ENCODE results near the gene EEF1AKMT1. TPM values are rescaled to one million over a fixed set of nuclear protein-coding genes. Genes with fewer than 3 reads are reported as not detected.

The EEF1AKMT1 gene
- total RNA-seq, 1 experiment from 2014 or later, result 9.2 TPM

DNA sequence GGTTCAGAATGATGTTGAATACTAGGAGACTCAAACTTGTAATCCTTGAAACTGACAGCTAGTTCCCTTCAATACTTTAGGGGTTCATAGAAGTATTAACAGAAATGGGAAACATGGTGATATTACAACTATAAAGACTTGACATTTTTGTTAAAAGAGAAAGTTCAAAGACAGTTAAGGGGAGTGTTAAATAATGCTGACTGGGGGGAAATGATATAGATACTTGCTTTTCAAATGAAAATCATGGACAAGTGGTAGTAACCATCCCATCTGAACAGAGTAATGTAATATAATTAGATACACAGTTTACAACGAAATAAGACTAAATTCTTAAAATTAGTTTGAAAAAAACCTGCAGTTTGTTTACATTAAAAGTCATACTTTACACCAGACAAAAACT is 6.6 kb upstream of the EEF1AKMT1 start:
- DNase-seq (ENCODE audit: low spot score), result no peak
- no peaks in the 10 kb centered on the region for H3K9me3 ChIP-seq (ENCODE audit: low read depth, low read length, poor library complexity, severe bottlenecking)
- H3K27me3 ChIP-seq (replicated peaks; ENCODE audit: insufficient read depth, low read depth, low read length, poor library complexity), result no peaks in the 10 kb centered on the region
- POLR2A ChIA-PET (ENCODE audit: low non-redundant PET), result no interaction called here
- no TSS peak for BruUV-seq (replicated peaks)
- H3K4me3 ChIP-seq (ENCODE audit: low read depth, low read length, poor library complexity, severe bottlenecking), result no peak overlapping the region
- CTCF ChIA-PET, result no interaction called here
- TF ChIP-seq, protein P1, sequence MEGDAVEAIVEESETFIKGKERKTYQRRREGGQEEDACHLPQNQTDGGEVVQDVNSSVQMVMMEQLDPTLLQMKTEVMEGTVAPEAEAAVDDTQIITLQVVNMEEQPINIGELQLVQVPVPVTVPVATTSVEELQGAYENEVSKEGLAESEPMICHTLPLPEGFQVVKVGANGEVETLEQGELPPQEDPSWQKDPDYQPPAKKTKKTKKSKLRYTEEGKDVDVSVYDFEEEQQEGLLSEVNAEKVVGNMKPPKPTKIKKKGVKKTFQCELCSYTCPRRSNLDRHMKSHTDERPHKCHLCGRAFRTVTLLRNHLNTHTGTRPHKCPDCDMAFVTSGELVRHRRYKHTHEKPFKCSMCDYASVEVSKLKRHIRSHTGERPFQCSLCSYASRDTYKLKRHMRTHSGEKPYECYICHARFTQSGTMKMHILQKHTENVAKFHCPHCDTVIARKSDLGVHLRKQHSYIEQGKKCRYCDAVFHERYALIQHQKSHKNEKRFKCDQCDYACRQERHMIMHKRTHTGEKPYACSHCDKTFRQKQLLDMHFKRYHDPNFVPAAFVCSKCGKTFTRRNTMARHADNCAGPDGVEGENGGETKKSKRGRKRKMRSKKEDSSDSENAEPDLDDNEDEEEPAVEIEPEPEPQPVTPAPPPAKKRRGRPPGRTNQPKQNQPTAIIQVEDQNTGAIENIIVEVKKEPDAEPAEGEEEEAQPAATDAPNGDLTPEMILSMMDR (conservative IDR thresholded peaks at IDR 0.05; ENCODE audit: low read depth, low read length), result no peak
- no peak for TF ChIP-seq EZH2 (IDR thresholded peaks at IDR 0.05; ENCODE audit: borderline replicate concordance, low read depth, low read length, poor library complexity, severe bottlenecking)
- peaks cover 5% of the 10 kb centered on the region for H3K36me3 ChIP-seq (ENCODE audit: insufficient read depth, low read length, poor library complexity, severe bottlenecking)
- intact Hi-C loops (cut with micrococcal nuclease; ENCODE audit: unreplicated experiment), result no loop called here
- H3K4me1 ChIP-seq (ENCODE audit: insufficient read depth, low read length, poor library complexity, severe bottlenecking), result no peaks in the 10 kb centered on the region
- H3K27ac ChIP-seq (ENCODE audit: low read depth, low read length, poor library complexity, severe bottlenecking), result no peak overlapping the region

DNA sequence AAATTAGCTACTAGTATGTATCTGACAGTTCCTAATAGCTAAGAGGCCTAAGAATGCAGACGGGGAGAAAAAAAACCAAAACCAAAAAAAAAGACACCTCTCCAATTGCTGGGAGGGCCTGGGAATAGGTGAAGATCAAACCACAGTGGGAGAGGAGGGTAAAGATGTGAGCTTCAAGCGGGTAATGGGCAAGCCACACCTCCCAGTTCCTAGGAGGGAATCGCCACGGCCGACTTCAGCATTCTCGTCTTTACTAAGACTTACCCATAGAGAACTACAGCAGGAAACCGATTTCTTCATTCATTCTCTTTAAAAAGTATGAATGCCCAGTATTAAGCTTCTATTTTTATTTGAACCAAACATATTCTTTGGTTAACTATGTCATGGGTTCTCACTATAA is 5.6 kb upstream of the EEF1AKMT1 start:
- no TSS peak for BruUV-seq (replicated peaks)
- intact Hi-C loops (cut with micrococcal nuclease; ENCODE audit: unreplicated experiment), result no loop called here

DNA sequence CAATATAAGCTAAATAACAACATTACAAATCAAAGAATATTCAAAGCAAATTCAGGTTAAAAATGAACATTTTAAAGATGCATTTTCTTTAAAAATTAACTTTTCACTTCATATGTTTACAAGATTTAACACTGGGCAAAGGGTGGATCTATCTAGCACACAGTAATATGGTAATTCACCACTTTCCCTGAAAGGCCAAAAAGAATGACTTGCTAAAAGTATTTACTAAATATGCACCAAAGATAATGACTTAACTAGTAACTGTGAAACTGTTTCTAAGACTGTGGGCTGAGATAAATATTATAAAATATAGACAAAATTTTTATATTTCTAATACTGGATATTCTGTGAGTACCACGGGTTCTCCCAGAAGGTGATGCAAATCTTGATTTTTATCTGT is 4.5 kb upstream of the EEF1AKMT1 start:
- ChIA-PET POLR2A (ENCODE audit: low non-redundant PET) (no interaction called here), CTCF (no interaction called here)
- no peak for DNase-seq (ENCODE audit: low spot score)
- H3K4me1 ChIP-seq (ENCODE audit: insufficient read depth, low read length, poor library complexity, severe bottlenecking), result peaks cover 4% of the 10 kb centered on the region
- BruUV-seq (replicated peaks), result no TSS peak
- intact Hi-C loops (cut with micrococcal nuclease; ENCODE audit: unreplicated experiment), result no loop called here
- no peaks in the 10 kb centered on the region for H3K27me3 ChIP-seq (replicated peaks; ENCODE audit: insufficient read depth, low read depth, low read length, poor library complexity)
- peaks cover 5% of the 10 kb centered on the region for H3K36me3 ChIP-seq (ENCODE audit: insufficient read depth, low read length, poor library complexity, severe bottlenecking)
- no peak overlapping the region for H3K27ac ChIP-seq (ENCODE audit: low read depth, low read length, poor library complexity, severe bottlenecking)
- H3K9me3 ChIP-seq (ENCODE audit: low read depth, low read length, poor library complexity, severe bottlenecking), result no peaks in the 10 kb centered on the region
- no peak overlapping the region for H3K4me3 ChIP-seq (ENCODE audit: low read depth, low read length, poor library complexity, severe bottlenecking)
- no peak for TF ChIP-seq EZH2 (IDR thresholded peaks at IDR 0.05; ENCODE audit: borderline replicate concordance, low read depth, low read length, poor library complexity, severe bottlenecking)
- TF ChIP-seq, protein P1 (conservative IDR thresholded peaks at IDR 0.05; ENCODE audit: low read depth, low read length), result no peak

More for the DNA sequence above, 5.6 kb upstream of the EEF1AKMT1 start:
- Histone ChIP-seq H3K4me1 (ENCODE audit: insufficient read depth, low read length, poor library complexity, severe bottlenecking) (no peaks in the 10 kb centered on the region), H3K9me3 (ENCODE audit: low read depth, low read length, poor library complexity, severe bottlenecking) (no peaks in the 10 kb centered on the region), H3K36me3 (ENCODE audit: insufficient read depth, low read length, poor library complexity, severe bottlenecking) (peaks cover 5% of the 10 kb centered on the region), H3K27ac (ENCODE audit: low read depth, low read length, poor library complexity, severe bottlenecking) (no peak overlapping the region), H3K4me3 (ENCODE audit: low read depth, low read length, poor library complexity, severe bottlenecking) (no peak overlapping the region), H3K27me3 (replicated peaks; ENCODE audit: insufficient read depth, low read depth, low read length, poor library complexity) (no peaks in the 10 kb centered on the region)
- DNase-seq (ENCODE audit: low spot score), result no peak
- no peak for TF ChIP-seq EZH2 (IDR thresholded peaks at IDR 0.05; ENCODE audit: borderline replicate concordance, low read depth, low read length, poor library complexity, severe bottlenecking)
- TF ChIP-seq, protein P1 (conservative IDR thresholded peaks at IDR 0.05; ENCODE audit: low read depth, low read length), result no peak
- POLR2A ChIA-PET (ENCODE audit: low non-redundant PET), result no interaction called here
- CTCF ChIA-PET, result interaction anchor here (0.5 kb wide), 1 partner anchor 359 kb away, joined by 3 read pairs; no protein-coding TSS in a partner anchor

All from A673 (cell line).